ENCODE results near the gene TMPRSS9. TPM values are rescaled to one million over a fixed set of nuclear protein-coding genes. Genes with fewer than 3 reads are reported as not detected.
A peak's percentile ranks its signal among the peaks of the same experiment; 100 is the strongest.

Gene TMPRSS9
- total and polyA plus RNA-seq, 2 of the 13 experiments (the other 11 are each of a cell fraction or from before 2014, with no cell fraction given): 2.5 to 5.2 TPM

GRCh38 chr19:2361246-2362045 lies 1.4 kb downstream of the TMPRSS9 start (continued):
- TF ChIP-seq ZNF280D (CRISPR knock-in tag; IDR thresholded peaks at IDR 0.05) (no peak), ZNF589 (CRISPR knock-in tag; conservative IDR thresholded peaks at IDR 0.05) (no peak), TBL1XR1 (IDR thresholded peaks at IDR 0.05; ENCODE audit: borderline replicate concordance, low read length, partially characterized antibody) (no peak), MTERF4 (CRISPR knock-in tag; IDR thresholded peaks at IDR 0.05) (no peak), TFAP4 (IDR thresholded peaks at IDR 0.05; ENCODE audit: borderline replicate concordance, low read depth) (no peak), SATB2 (CRISPR knock-in tag; IDR thresholded peaks at IDR 0.05) (no peak), KLF15 (CRISPR knock-in tag; IDR thresholded peaks at IDR 0.05; ENCODE audit: borderline replicate concordance) (no peak), ZNF713 (CRISPR knock-in tag; IDR thresholded peaks at IDR 0.05) (no peak), ZNF207 (IDR thresholded peaks at IDR 0.05; ENCODE audit: borderline replicate concordance) (0 out of 2 replicates have a peak, but pooled peaks have one; percentile 29), MXD4 (CRISPR knock-in tag; IDR thresholded peaks at IDR 0.05) (no peak), EZH2 (conservative IDR thresholded peaks at IDR 0.05; ENCODE audit: low read depth, low read length) (0 out of 2 replicates have a peak, but pooled peaks have one; percentile 36)
- TF ChIP-seq, protein P1, sequence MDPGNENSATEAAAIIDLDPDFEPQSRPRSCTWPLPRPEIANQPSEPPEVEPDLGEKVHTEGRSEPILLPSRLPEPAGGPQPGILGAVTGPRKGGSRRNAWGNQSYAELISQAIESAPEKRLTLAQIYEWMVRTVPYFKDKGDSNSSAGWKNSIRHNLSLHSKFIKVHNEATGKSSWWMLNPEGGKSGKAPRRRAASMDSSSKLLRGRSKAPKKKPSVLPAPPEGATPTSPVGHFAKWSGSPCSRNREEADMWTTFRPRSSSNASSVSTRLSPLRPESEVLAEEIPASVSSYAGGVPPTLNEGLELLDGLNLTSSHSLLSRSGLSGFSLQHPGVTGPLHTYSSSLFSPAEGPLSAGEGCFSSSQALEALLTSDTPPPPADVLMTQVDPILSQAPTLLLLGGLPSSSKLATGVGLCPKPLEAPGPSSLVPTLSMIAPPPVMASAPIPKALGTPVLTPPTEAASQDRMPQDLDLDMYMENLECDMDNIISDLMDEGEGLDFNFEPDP (CRISPR knock-in tag; conservative IDR thresholded peaks at IDR 0.05): no peak
- TF ChIP-seq, protein P2, sequence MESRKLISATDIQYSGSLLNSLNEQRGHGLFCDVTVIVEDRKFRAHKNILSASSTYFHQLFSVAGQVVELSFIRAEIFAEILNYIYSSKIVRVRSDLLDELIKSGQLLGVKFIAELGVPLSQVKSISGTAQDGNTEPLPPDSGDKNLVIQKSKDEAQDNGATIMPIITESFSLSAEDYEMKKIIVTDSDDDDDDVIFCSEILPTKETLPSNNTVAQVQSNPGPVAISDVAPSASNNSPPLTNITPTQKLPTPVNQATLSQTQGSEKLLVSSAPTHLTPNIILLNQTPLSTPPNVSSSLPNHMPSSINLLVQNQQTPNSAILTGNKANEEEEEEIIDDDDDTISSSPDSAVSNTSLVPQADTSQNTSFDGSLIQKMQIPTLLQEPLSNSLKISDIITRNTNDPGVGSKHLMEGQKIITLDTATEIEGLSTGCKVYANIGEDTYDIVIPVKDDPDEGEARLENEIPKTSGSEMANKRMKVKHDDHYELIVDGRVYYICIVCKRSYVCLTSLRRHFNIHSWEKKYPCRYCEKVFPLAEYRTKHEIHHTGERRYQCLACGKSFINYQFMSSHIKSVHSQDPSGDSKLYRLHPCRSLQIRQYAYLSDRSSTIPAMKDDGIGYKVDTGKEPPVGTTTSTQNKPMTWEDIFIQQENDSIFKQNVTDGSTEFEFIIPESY (CRISPR knock-in tag; IDR thresholded peaks at IDR 0.05): no peak
